ENCODE data around the gene SEMA5A. TPM values are rescaled to one million over a fixed set of nuclear protein-coding genes. Genes with fewer than 3 reads are reported as not detected.

The SEMA5A gene
- total and polyA plus RNA-seq, 2 of the 8 experiments (the other 6 are each of a cell fraction or from before 2014, with no cell fraction given) = 5.3 to 8.9 TPM

DNA sequence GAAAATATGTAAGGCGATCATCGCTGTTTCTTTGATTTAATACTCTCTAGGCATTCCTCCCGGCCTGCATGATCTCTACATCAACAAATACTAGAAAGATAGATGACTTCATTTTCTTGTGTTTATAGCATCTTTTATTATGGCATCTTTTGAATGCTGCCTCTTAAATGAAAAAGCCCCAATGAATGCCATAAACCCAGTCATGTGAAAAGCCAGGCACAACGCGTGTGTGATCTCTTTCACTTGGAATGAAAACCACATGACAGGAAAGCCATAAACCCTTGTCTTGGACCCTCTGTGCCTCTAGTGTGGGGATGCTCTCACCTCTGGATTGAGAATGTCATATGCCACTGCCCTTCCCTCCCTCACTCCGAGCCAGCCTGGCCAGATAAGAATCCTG is 476.2 kb downstream of the SEMA5A start:
- DNase-seq (ENCODE audit: low read depth in 1 of 2, low spot score in 2 of 2) = no peak

More for the DNA sequence above, 476.2 kb downstream of the SEMA5A start:
- Histone ChIP-seq H4K20me1 (replicated peaks in 1 of 2; ENCODE audit: control insufficient read depth in 1 of 2, insufficient read depth in 2 of 2, low read length in 2 of 2) (no peaks in the 10 kb centered on the region), H3K79me1 (ENCODE audit: low read depth, low read length) (no peaks in the 10 kb centered on the region), H3K56ac (replicated peaks; ENCODE audit: insufficient read length, low read depth, low read length) (no peak overlapping the region), H3K4me1 (replicated peaks in 1 of 4; ENCODE audit: control insufficient read depth in 3 of 4, insufficient read depth in 4 of 4, low read length in 3 of 4) (no peaks in the 10 kb centered on the region), H3K14ac (ENCODE audit: insufficient read length) (no peak overlapping the region), H3K79me2 (ENCODE audit: control insufficient read depth in 1 of 2, insufficient read depth in 2 of 2, low read length in 2 of 2) (no peaks in the 10 kb centered on the region), H4K5ac (ENCODE audit: insufficient read length, low read depth, low read length) (no peak overlapping the region), H2AK5ac (ENCODE audit: low read depth, low read length) (no peak overlapping the region), H3K23me2 (ENCODE audit: low read depth, low read length) (no peaks in the 10 kb centered on the region), H2BK12ac (ENCODE audit: low read depth, low read length) (no peak overlapping the region), H2BK120ac (replicated peaks; ENCODE audit: low read depth, low read length) (no peak overlapping the region), H3K27ac (ENCODE audit: low read depth, low read length) (no peak overlapping the region), H2BK20ac (ENCODE audit: low read length) (no peak overlapping the region), H3K18ac (ENCODE audit: extremely low read depth, low read length) (no peak overlapping the region), H2BK15ac (ENCODE audit: low read length) (no peak overlapping the region), H3K27me3 (replicated peaks in 1 of 4; ENCODE audit: control insufficient read depth in 3 of 4, extremely low read depth in 1 of 4, insufficient read depth in 3 of 4, low read length in 3 of 4) (no peaks in the 10 kb centered on the region), H3K23ac (ENCODE audit: insufficient read length) (no peak overlapping the region), H4K8ac (ENCODE audit: extremely low read depth, insufficient read depth, low read length) (no peak overlapping the region), H3K4me3 (ENCODE audit: extremely low read depth in 1 of 4, insufficient read depth in 2 of 4, low read depth in 3 of 4, low read length in 4 of 4) (no peak overlapping the region), H2BK5ac (ENCODE audit: low read depth, low read length) (no peak overlapping the region), H3K9me3 (ENCODE audit: insufficient read depth in 2 of 2, low read depth in 1 of 2, low read length in 1 of 2) (no peaks in the 10 kb centered on the region), H3K4me2 (ENCODE audit: insufficient read depth in 1 of 2, low read depth in 2 of 2, low read length in 2 of 2) (no peak overlapping the region), H3K4ac (replicated peaks; ENCODE audit: insufficient read length, low read depth, low read length) (no peak overlapping the region), H4K91ac (replicated peaks; ENCODE audit: insufficient read length, low read length) (no peak overlapping the region), H3K9ac (replicated peaks in 1 of 4; ENCODE audit: extremely low read depth in 1 of 4, low read depth in 3 of 4, low read length in 3 of 4) (no peak overlapping the region), H3K36me3 (ENCODE audit: control insufficient read depth in 2 of 4, insufficient read depth in 4 of 4, low read length in 3 of 4) (no peaks in the 10 kb centered on the region; a peak in 1 of 8 replicates), H2AFZ (ENCODE audit: low read length) (no peak overlapping the region)
- POLR2A ChIA-PET (ENCODE audit: partially characterized antibody) = no interaction called here
- 90% methylated on average over 6 of the region's 6 CpGs; no CpG with 5 or more reads in 1 of the 2 experiments for WGBS, 2 experiments (ENCODE audit: extremely low coverage in 1 of 2, insufficient coverage in 1 of 2, insufficient read length in 1 of 2, insufficient replicate concordance in 2 of 2, low coverage in 1 of 2, low lambda C conversion rate in 2 of 2, missing lambda C conversion rate in 1 of 2)
- TF ChIP-seq RFX5 (IDR thresholded peaks at IDR 0.05; ENCODE audit: borderline replicate concordance, low read depth, low read length) = no peak
- no peak for TF ChIP-seq SP4 (IDR thresholded peaks at IDR 0.05; ENCODE audit: low read length)
- TF ChIP-seq SP1 (IDR thresholded peaks at IDR 0.05; ENCODE audit: low read depth, low read length) = no peak
- TF ChIP-seq NRF1 (IDR thresholded peaks at IDR 0.05; ENCODE audit: low read depth, low read length) = no peak
- TF ChIP-seq CHD1 (IDR thresholded peaks at IDR 0.05; ENCODE audit: low read depth, low read length) = no peak
- TF ChIP-seq, protein P1, sequence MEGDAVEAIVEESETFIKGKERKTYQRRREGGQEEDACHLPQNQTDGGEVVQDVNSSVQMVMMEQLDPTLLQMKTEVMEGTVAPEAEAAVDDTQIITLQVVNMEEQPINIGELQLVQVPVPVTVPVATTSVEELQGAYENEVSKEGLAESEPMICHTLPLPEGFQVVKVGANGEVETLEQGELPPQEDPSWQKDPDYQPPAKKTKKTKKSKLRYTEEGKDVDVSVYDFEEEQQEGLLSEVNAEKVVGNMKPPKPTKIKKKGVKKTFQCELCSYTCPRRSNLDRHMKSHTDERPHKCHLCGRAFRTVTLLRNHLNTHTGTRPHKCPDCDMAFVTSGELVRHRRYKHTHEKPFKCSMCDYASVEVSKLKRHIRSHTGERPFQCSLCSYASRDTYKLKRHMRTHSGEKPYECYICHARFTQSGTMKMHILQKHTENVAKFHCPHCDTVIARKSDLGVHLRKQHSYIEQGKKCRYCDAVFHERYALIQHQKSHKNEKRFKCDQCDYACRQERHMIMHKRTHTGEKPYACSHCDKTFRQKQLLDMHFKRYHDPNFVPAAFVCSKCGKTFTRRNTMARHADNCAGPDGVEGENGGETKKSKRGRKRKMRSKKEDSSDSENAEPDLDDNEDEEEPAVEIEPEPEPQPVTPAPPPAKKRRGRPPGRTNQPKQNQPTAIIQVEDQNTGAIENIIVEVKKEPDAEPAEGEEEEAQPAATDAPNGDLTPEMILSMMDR (IDR thresholded peaks at IDR 0.05; ENCODE audit: control extremely low read depth in 1 of 3, insufficient read depth in 1 of 3, low read depth in 1 of 3, low read length in 3 of 3) = no peak
- TF ChIP-seq SIRT6 (IDR thresholded peaks at IDR 0.05; ENCODE audit: low read length) = no peak
- TF ChIP-seq POLR2AphosphoS5 (IDR thresholded peaks at IDR 0.05; ENCODE audit: low read depth, low read length) = no peak
- CTCF ChIA-PET (ENCODE audit: partially characterized antibody) = interaction anchor here (0.7 kb wide), 1 partner anchor 290 kb away, joined by 3 read pairs; no protein-coding TSS in a partner anchor
- no peak for FAIRE-seq

All from H1 (cell line).